Adrenal gland (tissue), 5 donors: ENCODE data around the gene MALRD1.

Experiments used
- POLR2A ChIP-seq, 2 donors: fragments of 450-650 bp; IDR thresholded peaks; one replicate each; pipeline ENCODE4 v1.6.1; 2017; ENCODE audit warnings: antibody characterized with exemption in 2 of 2, mild to moderate bottlenecking in 2 of 2, moderate library complexity in 1 of 2
- TF ChIP-seq, protein P1 (sequence below), 6 experiments: fragments of 450-650 bp in 4 of 6; fragments of 200-600 bp in 2 of 6; sonication (generic) in 1 of 6; IDR thresholded peaks; 1 replicate in 5 of 6; 2 replicates in 1 of 6; pipeline versions ENCODE4 v1.5.1 to v1.8.0; 2016 to 2021; ENCODE audit warnings: antibody characterized with exemption in 6 of 6, mild to moderate bottlenecking in 2 of 6, moderate library complexity in 1 of 6
- donor health status: DM: no; HTN: no; CAD: no.

DNA sequence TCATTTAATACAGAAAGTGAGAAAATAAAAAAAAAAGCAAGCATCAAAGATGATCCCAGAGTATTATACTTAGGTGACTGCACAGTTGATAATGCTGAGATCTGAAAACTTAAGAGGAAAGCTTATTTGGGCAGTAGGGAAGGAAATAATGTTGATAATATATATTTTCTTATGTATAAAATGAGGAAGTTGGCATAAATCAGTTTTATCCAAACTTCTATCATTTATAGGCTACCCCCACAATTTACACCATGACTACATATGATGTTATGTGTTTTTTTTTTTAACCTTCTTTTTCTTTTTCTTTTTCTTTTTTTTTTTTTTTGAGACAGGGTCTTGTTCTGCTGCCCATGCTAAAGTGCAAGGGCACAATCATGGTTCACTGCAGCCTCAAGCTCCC is 659.4 kb downstream of the MALRD1 start:
- TF ChIP-seq, protein P1, sequence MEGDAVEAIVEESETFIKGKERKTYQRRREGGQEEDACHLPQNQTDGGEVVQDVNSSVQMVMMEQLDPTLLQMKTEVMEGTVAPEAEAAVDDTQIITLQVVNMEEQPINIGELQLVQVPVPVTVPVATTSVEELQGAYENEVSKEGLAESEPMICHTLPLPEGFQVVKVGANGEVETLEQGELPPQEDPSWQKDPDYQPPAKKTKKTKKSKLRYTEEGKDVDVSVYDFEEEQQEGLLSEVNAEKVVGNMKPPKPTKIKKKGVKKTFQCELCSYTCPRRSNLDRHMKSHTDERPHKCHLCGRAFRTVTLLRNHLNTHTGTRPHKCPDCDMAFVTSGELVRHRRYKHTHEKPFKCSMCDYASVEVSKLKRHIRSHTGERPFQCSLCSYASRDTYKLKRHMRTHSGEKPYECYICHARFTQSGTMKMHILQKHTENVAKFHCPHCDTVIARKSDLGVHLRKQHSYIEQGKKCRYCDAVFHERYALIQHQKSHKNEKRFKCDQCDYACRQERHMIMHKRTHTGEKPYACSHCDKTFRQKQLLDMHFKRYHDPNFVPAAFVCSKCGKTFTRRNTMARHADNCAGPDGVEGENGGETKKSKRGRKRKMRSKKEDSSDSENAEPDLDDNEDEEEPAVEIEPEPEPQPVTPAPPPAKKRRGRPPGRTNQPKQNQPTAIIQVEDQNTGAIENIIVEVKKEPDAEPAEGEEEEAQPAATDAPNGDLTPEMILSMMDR (IDR thresholded peaks at IDR 0.05) = no peak
- TF ChIP-seq POLR2A (IDR thresholded peaks at IDR 0.05) = no peak
